Mesenchymal stem cell (in vitro differentiated cells and primary cell): ENCODE data around the gene LRFN2.

Experiments
- DNase-seq: peaks from one replicate; pipeline ENCODE4 v3.0.0-alpha.2; 2013
- H2AFZ ChIP-seq: one replicate; pipeline ENCODE4 v1.6.1; 2013; ENCODE audit warnings: low read depth, mild to moderate bottlenecking, control low read depth, inconsistent platforms, low read length, moderate library complexity
- H2AK5ac ChIP-seq: 2 replicates; pipeline ENCODE4 v1.6.1; 2013; ENCODE audit warnings: low read length, moderate library complexity, mild to moderate bottlenecking, inconsistent platforms; ENCODE audit not compliant: severe bottlenecking
- H2BK120ac ChIP-seq: one replicate; pipeline ENCODE4 v1.6.1; 2013; ENCODE audit warnings: low read depth, mild to moderate bottlenecking, inconsistent platforms, low read length, moderate library complexity
- H2BK12ac ChIP-seq, 2 experiments: one replicate each; pipeline ENCODE4 v1.6.1; 2013; ENCODE audit warnings: inconsistent platforms in 2 of 2, low read length in 2 of 2, mild to moderate bottlenecking in 2 of 2, moderate library complexity in 2 of 2, control low read depth in 1 of 2
- H2BK15ac ChIP-seq: one replicate; pipeline ENCODE4 v1.6.1; 2013; ENCODE audit warnings: mild to moderate bottlenecking, low read depth, inconsistent platforms; ENCODE audit not compliant: poor library complexity, severe bottlenecking
- H2BK5ac ChIP-seq: 2 replicates; pipeline ENCODE4 v1.6.1; 2013; ENCODE audit warnings: low read depth, mild to moderate bottlenecking, low read length, control low read depth, inconsistent platforms; ENCODE audit not compliant: poor library complexity, severe bottlenecking
- H3K14ac ChIP-seq, 2 experiments: one replicate each; pipeline ENCODE4 v1.6.1; 2013; ENCODE audit warnings: inconsistent platforms in 2 of 2, low read length in 2 of 2, control low read depth in 1 of 2, mild to moderate bottlenecking in 1 of 2, moderate library complexity in 1 of 2
- H3K18ac ChIP-seq, 2 experiments: one replicate each; pipeline ENCODE4 v1.6.1; 2013; ENCODE audit warnings: inconsistent platforms in 2 of 2, low read length in 2 of 2, control low read depth in 1 of 2, low read depth in 1 of 2, mild to moderate bottlenecking in 1 of 2
- H3K23ac ChIP-seq, 2 experiments: one replicate each; pipeline ENCODE4 v1.6.1; 2013; ENCODE audit warnings: inconsistent platforms in 2 of 2, low read length in 2 of 2, mild to moderate bottlenecking in 2 of 2, moderate library complexity in 2 of 2, control low read depth in 1 of 2
- H3K27ac ChIP-seq: 2 replicates; pipeline ENCODE4 v1.5.1; 2013; ENCODE audit warnings: mild to moderate bottlenecking, moderate library complexity, low read length, control low read depth, inconsistent platforms; ENCODE audit not compliant: poor library complexity, severe bottlenecking
- H3K27me3 ChIP-seq, 2 experiments: 2 replicates each; pipeline versions ENCODE4 v1.6.1 to v1.7.0; 2013; ENCODE audit warnings: low read length in 2 of 2, mild to moderate bottlenecking in 2 of 2, moderate library complexity in 2 of 2, control low read depth in 1 of 2, inconsistent platforms in 1 of 2; ENCODE audit not compliant: control insufficient read depth in 1 of 2, insufficient read depth in 1 of 2
- H3K36me3 ChIP-seq, 2 experiments: 2 replicates each; pipeline versions ENCODE4 v1.6.1 to v1.7.0; 2013; ENCODE audit warnings: low read length in 2 of 2, control low read depth in 1 of 2, inconsistent platforms in 1 of 2, low read depth in 1 of 2, mild to moderate bottlenecking in 1 of 2; ENCODE audit not compliant: insufficient read depth in 2 of 2, control insufficient read depth in 1 of 2
- H3K4ac ChIP-seq, 2 experiments: one replicate each; pipeline ENCODE4 v1.6.1; 2013; ENCODE audit warnings: inconsistent platforms in 2 of 2, low read length in 2 of 2, mild to moderate bottlenecking in 2 of 2, moderate library complexity in 2 of 2, control low read depth in 1 of 2, low read depth in 1 of 2
- H3K4me1 ChIP-seq: 2 replicates; pipeline ENCODE4 v1.6.1; 2013; ENCODE audit warnings: low read depth, low read length, control low read depth; ENCODE audit not compliant: control insufficient read depth, insufficient read depth
- H3K4me2 ChIP-seq: 2 replicates; pipeline ENCODE4 v1.6.1; 2013; ENCODE audit warnings: low read length, mild to moderate bottlenecking, inconsistent platforms; ENCODE audit not compliant: poor library complexity, severe bottlenecking
- H3K4me3 ChIP-seq, 2 experiments: 2 replicates each; pipeline versions ENCODE4 v1.5.1 to v1.7.0; 2013; ENCODE audit warnings: low read length in 2 of 2, mild to moderate bottlenecking in 2 of 2, control low read depth in 1 of 2, low read depth in 1 of 2; ENCODE audit not compliant: insufficient read depth in 1 of 2
- H3K79me1 ChIP-seq: replicated peaks from 2 replicates; pipeline ENCODE4 v1.6.1; 2013; ENCODE audit warnings: mild to moderate bottlenecking, control low read depth, low read length, inconsistent platforms; ENCODE audit not compliant: poor library complexity, severe bottlenecking
- H3K9ac ChIP-seq: 2 replicates; pipeline ENCODE4 v1.7.0; 2013; ENCODE audit warnings: mild to moderate bottlenecking, low read length, moderate library complexity
- H3K9me3 ChIP-seq: 2 replicates; pipeline ENCODE4 v1.7.0; 2013; ENCODE audit warnings: mild to moderate bottlenecking, low read length; ENCODE audit not compliant: control insufficient read depth
- H4K8ac ChIP-seq: one replicate; pipeline ENCODE4 v1.6.1; 2013; ENCODE audit warnings: inconsistent platforms, mild to moderate bottlenecking, low read length, moderate library complexity
- H4K91ac ChIP-seq: one replicate; pipeline ENCODE4 v1.6.1; 2013; ENCODE audit warnings: mild to moderate bottlenecking, low read length, inconsistent platforms
- WGBS: methylation state at CpG from one replicate; pipeline ENCODE4 v1.1.7; 2013; ENCODE audit warnings: mixed read lengths; 5-methylcytosine and 5-hydroxymethylcytosine counted together

Gene LRFN2

GRCh38 chr6:40489798-40490197 lies 97.4 kb downstream of the LRFN2 start:
- H3K18ac ChIP-seq, result no peak overlapping the region
- no peak overlapping the region for H2BK12ac ChIP-seq
- no peaks in the 10 kb centered on the region for H3K79me1 ChIP-seq
- no peak overlapping the region for H2AFZ ChIP-seq
- H3K4me3 ChIP-seq, result no peak overlapping the region
- 88% methylated on average over 9 of the region's 9 CpGs for WGBS
- no peak overlapping the region for H4K8ac ChIP-seq
- H3K9ac ChIP-seq, result no peak overlapping the region
- no peak for DNase-seq
- H3K9me3 ChIP-seq, result no peaks in the 10 kb centered on the region
- no peak overlapping the region for H3K27ac ChIP-seq
- no peak overlapping the region for H3K23ac ChIP-seq
- H2AK5ac ChIP-seq, result no peak overlapping the region
- no peak overlapping the region for H3K4ac ChIP-seq
- H2BK120ac ChIP-seq, result no peak overlapping the region
- H3K14ac ChIP-seq, result no peak overlapping the region
- H3K4me1 ChIP-seq, result no peaks in the 10 kb centered on the region
- H3K27me3 ChIP-seq, result peaks cover 6 to 71% of the 10 kb centered on the region in 2 experiments
- H3K4me2 ChIP-seq, result no peak overlapping the region
- no peak overlapping the region for H2BK5ac ChIP-seq
- no peak overlapping the region for H2BK15ac ChIP-seq
- H4K91ac ChIP-seq, result no peak overlapping the region
- H3K36me3 ChIP-seq, result no peaks in the 10 kb centered on the region

GRCh38 chr6:40486576-40486975 lies 100.6 kb downstream of the LRFN2 start:
- no peak overlapping the region for H3K18ac ChIP-seq
- H2BK12ac ChIP-seq, result no peak overlapping the region
- no peak overlapping the region for H2AK5ac ChIP-seq
- DNase-seq, result no peak
- H3K14ac ChIP-seq, result no peak overlapping the region
- H3K27ac ChIP-seq, result no peak overlapping the region
- no peak overlapping the region for H3K4me2 ChIP-seq
- no peak overlapping the region for H2BK15ac ChIP-seq
- no peak overlapping the region for H4K8ac ChIP-seq
- H3K79me1 ChIP-seq, result no peaks in the 10 kb centered on the region
- H3K23ac ChIP-seq, result no peak overlapping the region
- no peak overlapping the region for H2BK5ac ChIP-seq
- no peak overlapping the region for H2BK120ac ChIP-seq
- H4K91ac ChIP-seq, result no peak overlapping the region
- H3K27me3 ChIP-seq, result peaks cover 6 to 75% of the 10 kb centered on the region in 2 experiments
- WGBS, result 72% methylated on average over 4 of the region's 4 CpGs
- no peaks in the 10 kb centered on the region for H3K36me3 ChIP-seq
- H3K9ac ChIP-seq, result no peak overlapping the region
- H3K4me1 ChIP-seq, result no peaks in the 10 kb centered on the region
- no peak overlapping the region for H2AFZ ChIP-seq
- no peaks in the 10 kb centered on the region for H3K9me3 ChIP-seq
- H3K4me3 ChIP-seq, result no peak overlapping the region
- no peak overlapping the region for H3K4ac ChIP-seq

GRCh38 chr6:40485795-40486194 lies 101.4 kb downstream of the LRFN2 start:
- Histone ChIP-seq H3K14ac (no peak overlapping the region), H4K91ac (no peak overlapping the region), H3K9me3 (no peaks in the 10 kb centered on the region), H2BK15ac (no peak overlapping the region), H3K9ac (no peak overlapping the region), H2AK5ac (no peak overlapping the region), H3K36me3 (no peaks in the 10 kb centered on the region), H3K4me3 (no peak overlapping the region), H3K4me1 (no peaks in the 10 kb centered on the region), H3K4ac (no peak overlapping the region), H3K23ac (no peak overlapping the region), H2BK12ac (no peak overlapping the region), H3K18ac (no peak overlapping the region), H3K4me2 (no peak overlapping the region), H2BK120ac (no peak overlapping the region), H3K27ac (no peak overlapping the region), H4K8ac (no peak overlapping the region), H2BK5ac (no peak overlapping the region), H3K79me1 (no peaks in the 10 kb centered on the region), H3K27me3 (peaks cover 6 to 72% of the 10 kb centered on the region in 2 experiments), H2AFZ (no peak overlapping the region)
- DNase-seq, result no peak
- WGBS, result 81% methylated on average over 2 of the region's 2 CpGs

- WGBS, result 11% methylated on average over 2 of the region's 2 CpGs
- Histone ChIP-seq H3K14ac (no peak overlapping the region), H3K4ac (no peak overlapping the region), H3K36me3 (no peaks in the 10 kb centered on the region), H3K4me1 (no peaks in the 10 kb centered on the region), H3K4me2 (no peak overlapping the region), H2BK15ac (no peak overlapping the region), H3K23ac (no peak overlapping the region), H4K8ac (no peak overlapping the region), H3K18ac (no peak overlapping the region), H2AFZ (no peak overlapping the region), H2BK5ac (no peak overlapping the region), H3K9ac (no peak overlapping the region), H3K27me3 (peaks cover 6 to 69% of the 10 kb centered on the region in 2 experiments), H2AK5ac (no peak overlapping the region), H2BK120ac (no peak overlapping the region), H2BK12ac (no peak overlapping the region), H3K9me3 (no peaks in the 10 kb centered on the region), H3K4me3 (no peak overlapping the region), H4K91ac (no peak overlapping the region), H3K27ac (no peak overlapping the region), H3K79me1 (no peaks in the 10 kb centered on the region)
- DNase-seq, result no peak
These were observed 101.9 kb downstream of the LRFN2 start for GRCh38 chr6:40485300-40485699.
